K562 (cell line): ENCODE data around the gene MS4A6E. TPM values are rescaled to one million over a fixed set of nuclear protein-coding genes. Genes with fewer than 3 reads are reported as not detected.

Source experiments
- ATAC-seq: fragments of 200-7000 bp; cut with Tn5 transposase; 3 replicates; pipeline ENCODE4 v1.9.1; 2020; ENCODE audit warnings: moderate library complexity
- BruUV-seq: library from RNA; stranded (reverse); fragments of 400-500 nt; replicated peaks from 2 replicates; lab custom pipeline; 2021; lab: Mats Ljungman, UMichigan
- CTCF ChIA-PET: fragments of 300-600 bp; formaldehyde crosslinking; extraction: SDS; loops from one replicate; lab custom pipeline; 2021; ENCODE audit warnings: low intra/inter-chr PET ratio; lab: Yijun Ruan, JAX
- POLR2A ChIA-PET: fragments of 300-600, 350-650 bp; sonication (Branson Sonifier 250); formaldehyde crosslinking; extraction: SDS; loops from one replicate; lab custom pipeline; 2021; ENCODE audit warnings: antibody characterized with exemption, inconsistent platforms; lab: Yijun Ruan, JAX
- DNase-seq, 4 experiments: peaks; one replicate each; pipeline versions ENCODE4 v3.0.0 to v3.0.0-alpha.2; 2011 to 2018; ENCODE audit warnings: low spot score in 3 of 4, mixed read lengths in 3 of 4; ENCODE audit errors: extremely low read depth in 1 of 4
- FAIRE-seq: peaks from 2 replicates; lab custom pipeline; 2011; peaks lifted over from hg19 to GRCh38; lab: Jason Lieb, UNC
- H2AFZ ChIP-seq: 2 replicates; pipeline ENCODE4 v1.6.0; 2011; ENCODE audit warnings: low read depth, low read length, control low read depth, inconsistent platforms
- H3K27ac ChIP-seq: fragments of 200-600 bp; 3 replicates; pipeline ENCODE4 v1.8.0; 2011; ENCODE audit warnings: low read depth, mild to moderate bottlenecking, control low read depth, inconsistent platforms, low read length, moderate library complexity, mixed read lengths; ENCODE audit errors: extremely low read depth
- H3K27me3 ChIP-seq, 2 experiments: fragments of 300-600 bp in 1 of 2; 2 replicates in 1 of 2; 3 replicates in 1 of 2; pipeline versions ENCODE4 v1.6.0 to v1.8.0; 2011; ENCODE audit warnings: inconsistent platforms in 2 of 2, low read length in 2 of 2, mild to moderate bottlenecking in 1 of 2, mixed read lengths in 1 of 2, moderate library complexity in 1 of 2; ENCODE audit not compliant: control insufficient read depth in 2 of 2, insufficient read depth in 2 of 2
- H3K36me3 ChIP-seq: fragments of 300-600 bp; 3 replicates; pipeline ENCODE4 v1.8.0; 2011; ENCODE audit warnings: mild to moderate bottlenecking, low read length, inconsistent platforms; ENCODE audit not compliant: control insufficient read depth, insufficient read depth
- H3K4me1 ChIP-seq, 2 experiments: fragments of 200-600 bp in 1 of 2; replicated peaks in 1 of 2; 2 replicates in 1 of 2; 3 replicates in 1 of 2; pipeline versions ENCODE4 v1.5.1 to v1.8.0; 2011; ENCODE audit warnings: inconsistent platforms in 2 of 2, low read length in 2 of 2, mild to moderate bottlenecking in 1 of 2, mixed read lengths in 1 of 2, moderate library complexity in 1 of 2; ENCODE audit not compliant: control insufficient read depth in 2 of 2, insufficient read depth in 2 of 2
- H3K4me2 ChIP-seq: 2 replicates; pipeline ENCODE4 v1.6.1; 2011; ENCODE audit warnings: low read length, control low read depth, inconsistent platforms, mixed read lengths; ENCODE audit not compliant: insufficient read depth
- H3K4me3 ChIP-seq: fragments of 200-600 bp; sonication (generic), shearing (Covaris generic); 2 replicates; pipeline ENCODE4 v1.5.1; 2016; ENCODE audit warnings: control low read depth, inconsistent platforms
- H3K79me2 ChIP-seq: fragments of 200-600 bp; 3 replicates; pipeline ENCODE4 v1.8.0; 2011; ENCODE audit warnings: low read length, inconsistent platforms; ENCODE audit not compliant: control insufficient read depth, insufficient read depth
- H3K9ac ChIP-seq, 2 experiments: 2 replicates each; pipeline versions ENCODE4 v1.6.0 to v1.6.1; 2011; ENCODE audit warnings: low read depth in 2 of 2, low read length in 2 of 2, control low read depth in 1 of 2, inconsistent platforms in 1 of 2, mild to moderate bottlenecking in 1 of 2, mixed read lengths in 1 of 2; ENCODE audit not compliant: insufficient read depth in 1 of 2
- H3K9me1 ChIP-seq: one replicate; pipeline ENCODE4 v1.6.0; 2011; ENCODE audit warnings: inconsistent platforms, mild to moderate bottlenecking, low read length, moderate library complexity; ENCODE audit not compliant: control insufficient read depth, insufficient read depth
- H3K9me3 ChIP-seq: replicated peaks from 2 replicates; pipeline ENCODE4 v1.5.1; 2011; ENCODE audit warnings: low read depth, low read length, inconsistent platforms; ENCODE audit not compliant: control insufficient read depth, insufficient read depth
- H4K20me1 ChIP-seq: replicated peaks from 2 replicates; pipeline ENCODE4 v1.6.1; 2011; ENCODE audit warnings: low read length, inconsistent platforms, mixed read lengths; ENCODE audit not compliant: control insufficient read depth, insufficient read depth
- GABPB1 ChIP-seq: sonication (generic); formaldehyde crosslinking; IDR thresholded peaks from 2 replicates; pipeline ENCODE4 v1.8.0; 2022; ENCODE audit warnings: mild to moderate bottlenecking, missing genetic modification reagents
- MECOM ChIP-seq: fragments of 250-450 bp; sonication (Bioruptor Pico); IDR thresholded peaks from 2 replicates; pipeline ENCODE4 v1.8.0; 2022; ENCODE audit warnings: inconsistent platforms
- NR0B1 ChIP-seq: fragments of 450-650 bp; IDR thresholded peaks from one replicate; pipeline ENCODE4 v1.6.1; 2018; ENCODE audit warnings: mild to moderate bottlenecking, moderate library complexity; ENCODE audit not compliant: partially characterized antibody
- RAD21 ChIP-seq, 2 experiments: fragments of 250-450 bp in 1 of 2; fragments of 450-650 bp in 1 of 2; sonication (Bioruptor Pico) in 1 of 2; formaldehyde crosslinking in 1 of 2; IDR thresholded peaks in 1 of 2; conservative IDR thresholded peaks in 1 of 2; 2 replicates each; pipeline versions ENCODE4 v1.4.0 to v1.8.0; 2020 to 2022; ENCODE audit warnings: mild to moderate bottlenecking in 2 of 2, moderate library complexity in 1 of 2
- ZNF280B ChIP-seq: fragments of 250-450 bp; sonication (Bioruptor Pico); IDR thresholded peaks from 2 replicates; pipeline ENCODE4 v1.5.1; 2021; ENCODE audit warnings: mild to moderate bottlenecking
- WGBS: fragments of 100-300 bp; shearing (Covaris generic); methylation state at CpG from one replicate; pipeline ENCODE4 v1.1.6; 2016; ENCODE audit warnings: low coverage, mixed read lengths; ENCODE audit not compliant: insufficient coverage; ENCODE audit errors: missing lambda C conversion rate; 5-methylcytosine and 5-hydroxymethylcytosine counted together
- in situ Hi-C: fragments of 300-500 bp; cut with MboI; formaldehyde crosslinking; loops from 4 replicates; pipeline ENCODE4 v1.15.0; 2018; ENCODE audit warnings: inconsistent platforms, mixed read lengths
- intact Hi-C: fragments of 100-400 bp; cut with micrococcal nuclease; formaldehyde crosslinking; loops from 2 replicates; pipeline ENCODE4 v1.14.2; 2022
- polyA plus RNA-seq, 8 experiments: library from polyadenylated mRNA; depleted of rRNA in 4 of 8; stranded (reverse) in 5 of 8; unstranded in 3 of 8; fragments of >200 nt; fragmentation: Nextera tagmentation in 2 of 8; fragmentation: Illumina TruSeq in 1 of 8; extraction: Ambion mirVana in 2 of 8; extraction: Trizol in 1 of 8; gene quantifications; 2 replicates each; pipeline versions ENCODE4 v1.2.1 to v1.2.3, GENCODE V29; 2011 to 2014; ENCODE audit warnings: inconsistent platforms in 1 of 8, missing spikeins in 1 of 8
- total RNA-seq, 7 experiments: library from RNA; depleted of rRNA in 6 of 7; stranded (reverse); fragments of >200 nt in 6 of 7; fragmentation: Illumina TruSeq in 2 of 7; extraction: Trizol in 2 of 7; gene quantifications; 2 replicates each; pipeline versions ENCODE4 v1.2.1 to v1.2.3, GENCODE V29; 2011 to 2021; ENCODE audit warnings: low replicate concordance in 1 of 7

MS4A6E gene
- total and polyA plus RNA-seq, 9 of the 15 experiments (the other 6 are each of a cell fraction or from before 2014, with no cell fraction given), result 0.13 to 0.15 TPM; not detected in 7

DNA sequence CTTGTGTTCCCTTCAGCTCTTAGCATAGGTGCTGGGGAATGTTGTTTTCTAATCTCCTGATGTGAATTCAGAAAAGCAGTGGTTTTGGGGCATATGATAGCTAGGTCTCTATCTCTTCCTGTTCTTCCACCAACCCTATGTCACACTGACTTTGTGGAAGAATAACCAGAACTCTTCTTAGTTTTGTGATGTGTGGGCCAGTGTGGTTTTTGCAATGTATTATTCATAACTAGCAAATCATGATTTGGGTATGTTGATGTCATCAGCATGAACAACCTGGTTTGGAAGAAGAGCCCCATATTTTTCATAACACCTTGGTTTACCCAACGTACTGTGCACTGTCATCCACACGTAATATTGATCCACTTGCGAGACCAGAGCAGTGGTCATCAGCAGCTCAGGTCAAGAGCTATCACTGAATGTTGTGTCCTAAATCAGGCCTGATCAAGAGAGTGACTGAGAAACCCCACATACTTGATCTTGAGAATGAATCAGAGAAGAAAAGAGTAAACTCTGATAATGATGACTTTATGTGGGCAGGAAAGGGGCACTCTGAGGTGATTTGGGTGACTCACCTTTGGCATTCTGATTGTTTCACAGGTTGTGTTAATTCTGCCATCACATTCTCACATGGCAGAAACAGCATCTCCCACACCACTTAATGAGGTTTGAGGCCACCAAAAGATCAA lies 19.4 kb upstream of the MS4A6E start:
- H3K9ac ChIP-seq, result no peak overlapping the region
- ATAC-seq (no peak), FAIRE-seq (peak; percentile 67), DNase-seq (no peak)
- intact Hi-C loops (no loop called here), in situ Hi-C loops (no loop called here)
- no peaks in the 10 kb centered on the region for H3K9me3 ChIP-seq
- no peaks in the 10 kb centered on the region for H3K36me3 ChIP-seq
- no peaks in the 10 kb centered on the region for H4K20me1 ChIP-seq
- H3K79me2 ChIP-seq, result no peaks in the 10 kb centered on the region
- no peak overlapping the region for H3K27ac ChIP-seq
- H3K9me1 ChIP-seq, result no peaks in the 10 kb centered on the region
- H3K4me3 ChIP-seq, result no peak overlapping the region
- ChIA-PET CTCF (no interaction called here), POLR2A (interaction anchor here (0.6 to 1.0 kb wide), 2 partner anchors 10 to 843 kb away, joined by 3 read pairs; no protein-coding TSS in a partner anchor)
- WGBS, result 3% methylated on average over 3 of the region's 3 CpGs
- no peak overlapping the region for H3K4me2 ChIP-seq
- no peaks in the 10 kb centered on the region for H3K4me1 ChIP-seq
- no TSS peak for BruUV-seq
- H2AFZ ChIP-seq, result no peak overlapping the region
- no peaks in the 10 kb centered on the region for H3K27me3 ChIP-seq
- no peak for TF ChIP-seq ZNF280B (CRISPR knock-in tag)
- no peak for TF ChIP-seq RAD21 (CRISPR knock-in tag; conservative IDR thresholded peaks at IDR 0.05 in 1 of 2, IDR thresholded peaks at IDR 0.05 in 1 of 2)
- TF ChIP-seq MECOM (CRISPR knock-in tag), result no peak
- TF ChIP-seq NR0B1, result no peak
- no peak for TF ChIP-seq GABPB1 (CRISPR knock-in tag)
